Measurements from ENCODE around the gene SYT8. TPM values are rescaled to one million over a fixed set of nuclear protein-coding genes. Genes with fewer than 3 reads are reported as not detected.

The SYT8 gene
- total RNA-seq, 1 donor from 2014 or later, result not detected

- ATAC-seq, result no peak
- intact Hi-C loops (cut with DNase I), result no loop called here
- DNase-seq (ENCODE audit: missing footprints), result no peak
Measured at GRCh38 chr11:1815311-1815710, 19.5 kb upstream of the SYT8 start.

- DNase-seq (ENCODE audit: missing footprints) (no peak), ATAC-seq (no peak)
- intact Hi-C loops (cut with DNase I), result no loop called here
Measured at GRCh38 chr11:1815751-1816150, 19.0 kb upstream of the SYT8 start.

- intact Hi-C loops (cut with DNase I), result no loop called here
- DNase-seq (ENCODE audit: missing footprints) (no peak), ATAC-seq (no peak)
Measured at GRCh38 chr11:1817000-1817399, 17.8 kb upstream of the SYT8 start.

- DNase-seq (ENCODE audit: missing footprints) (no peak), ATAC-seq (no peak)
- intact Hi-C loops (cut with DNase I), result no loop called here
Measured at GRCh38 chr11:1817511-1817910, 17.3 kb upstream of the SYT8 start.

- no peak for ATAC-seq
- DNase-seq (ENCODE audit: missing footprints), result no peak
- intact Hi-C loops (cut with DNase I), result no loop called here
Measured at GRCh38 chr11:1819074-1819473, 15.7 kb upstream of the SYT8 start.

GRCh38 chr11:1820463-1821325 is 14.1 kb upstream of the SYT8 start:
- intact Hi-C loops (cut with DNase I), result no loop called here
- DNase-seq (ENCODE audit: missing footprints) (no peak), ATAC-seq (no peak)

- intact Hi-C loops (cut with DNase I), result no loop called here
- ATAC-seq, result no peak
- no peak for DNase-seq (ENCODE audit: missing footprints)
Measured at GRCh38 chr11:1821562-1821961, 13.2 kb upstream of the SYT8 start.

GRCh38 chr11:1822648-1823375 is 12.0 kb upstream of the SYT8 start:
- intact Hi-C loops (cut with DNase I), result no loop called here
- ATAC-seq, result no peak
- DNase-seq (ENCODE audit: missing footprints), result no peak

GRCh38 chr11:1823376-1824220 is 11.2 kb upstream of the SYT8 start:
- ATAC-seq, result no peak
- no peak for DNase-seq (ENCODE audit: missing footprints)
- intact Hi-C loops (cut with DNase I), result no loop called here

- DNase-seq (ENCODE audit: missing footprints), result no peak
- intact Hi-C loops (cut with DNase I), result no loop called here
Measured at GRCh38 chr11:1824221-1825038, 10.4 kb upstream of the SYT8 start.

GRCh38 chr11:1825039-1825740 is 9.6 kb upstream of the SYT8 start:
- intact Hi-C loops (cut with DNase I), result no loop called here
- ATAC-seq, result peak; percentile 39
- DNase-seq (ENCODE audit: missing footprints), result peak; percentile 81

More at GRCh38 chr11:1824221-1825038, 10.4 kb upstream of the SYT8 start:
- ATAC-seq, result no peak

GRCh38 chr11:1825785-1826451 is 8.9 kb upstream of the SYT8 start:
- ATAC-seq (no peak), DNase-seq (ENCODE audit: missing footprints) (no peak)
- intact Hi-C loops (cut with DNase I), result no loop called here

- ATAC-seq (no peak), DNase-seq (ENCODE audit: missing footprints) (no peak)
- intact Hi-C loops (cut with DNase I), result no loop called here
Measured at GRCh38 chr11:1826552-1827094, 8.2 kb upstream of the SYT8 start.

- peak; percentile 67 for ATAC-seq
- intact Hi-C loops (cut with DNase I), result no loop called here
- DNase-seq (ENCODE audit: missing footprints), result no peak
Measured at GRCh38 chr11:1827095-1827813, 7.5 kb upstream of the SYT8 start.

- ATAC-seq, result no peak
- intact Hi-C loops (cut with DNase I), result no loop called here
- DNase-seq (ENCODE audit: missing footprints), result no peak
Measured at GRCh38 chr11:1827931-1828330, 6.9 kb upstream of the SYT8 start.

GRCh38 chr11:1828542-1828941 is 6.2 kb upstream of the SYT8 start:
- DNase-seq (ENCODE audit: missing footprints), result no peak
- no peak for ATAC-seq
- intact Hi-C loops (cut with DNase I), result no loop called here

Measured in Right ventricle myocardium inferior (tissue), 1 donor.